Measurements from ENCODE around the gene AGTR2. TPM values are rescaled to one million over a fixed set of nuclear protein-coding genes. Genes with fewer than 3 reads are reported as not detected.
"Not testable (repeated sequence)": the region's sequence is repeated elsewhere in the genome, so short reads cannot be mapped to it uniquely, and the experiment has no call there.

The AGTR2 gene, protein sequence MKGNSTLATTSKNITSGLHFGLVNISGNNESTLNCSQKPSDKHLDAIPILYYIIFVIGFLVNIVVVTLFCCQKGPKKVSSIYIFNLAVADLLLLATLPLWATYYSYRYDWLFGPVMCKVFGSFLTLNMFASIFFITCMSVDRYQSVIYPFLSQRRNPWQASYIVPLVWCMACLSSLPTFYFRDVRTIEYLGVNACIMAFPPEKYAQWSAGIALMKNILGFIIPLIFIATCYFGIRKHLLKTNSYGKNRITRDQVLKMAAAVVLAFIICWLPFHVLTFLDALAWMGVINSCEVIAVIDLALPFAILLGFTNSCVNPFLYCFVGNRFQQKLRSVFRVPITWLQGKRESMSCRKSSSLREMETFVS
- not detected in 2 replicates for total RNA-seq
- long read RNA-seq = 0 reads

DNA sequence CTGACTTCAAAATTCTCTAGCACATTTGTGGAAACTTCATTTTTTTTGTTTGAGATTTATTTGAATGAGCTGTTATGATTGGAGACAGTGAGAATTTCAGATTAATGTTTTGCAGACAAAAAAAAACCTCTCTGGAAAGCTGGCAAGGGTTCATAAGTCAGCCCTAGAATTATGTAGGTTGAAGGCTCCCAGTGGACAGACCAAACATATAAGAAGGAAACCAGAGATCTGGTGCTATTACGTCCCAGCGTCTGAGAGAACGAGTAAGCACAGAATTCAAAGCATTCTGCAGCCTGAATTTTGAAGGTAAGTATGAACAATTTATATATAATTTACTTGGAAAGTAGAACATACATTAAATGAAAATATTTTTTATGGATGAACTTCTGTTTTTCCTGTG lies at the start of gene AGTR2:
Gene AGTR2, plus strand, starts transcription at position 234 of the 400 bp plus-strand sequence. CDS start 1,537 bp downstream, outside the sequence.
- Mint-ChIP-seq H3K4me3 (no peak within 1 kb of the TSS), H3K36me3 (ENCODE audit: low read depth) (no peaks in the 10 kb centered on the region), H3K27ac (ENCODE audit: unreplicated experiment) (no peak within 1 kb of the TSS), H3K9me3 (no peaks in the 10 kb centered on the region), H3K4me1 (peaks cover 4% of the 10 kb centered on the region), H3K27me3 (ENCODE audit: low read depth) (no peaks in the 10 kb centered on the region)
- DNase-seq (ENCODE audit: low read depth, low spot score) = no peak
- TF ChIP-seq, protein P1, sequence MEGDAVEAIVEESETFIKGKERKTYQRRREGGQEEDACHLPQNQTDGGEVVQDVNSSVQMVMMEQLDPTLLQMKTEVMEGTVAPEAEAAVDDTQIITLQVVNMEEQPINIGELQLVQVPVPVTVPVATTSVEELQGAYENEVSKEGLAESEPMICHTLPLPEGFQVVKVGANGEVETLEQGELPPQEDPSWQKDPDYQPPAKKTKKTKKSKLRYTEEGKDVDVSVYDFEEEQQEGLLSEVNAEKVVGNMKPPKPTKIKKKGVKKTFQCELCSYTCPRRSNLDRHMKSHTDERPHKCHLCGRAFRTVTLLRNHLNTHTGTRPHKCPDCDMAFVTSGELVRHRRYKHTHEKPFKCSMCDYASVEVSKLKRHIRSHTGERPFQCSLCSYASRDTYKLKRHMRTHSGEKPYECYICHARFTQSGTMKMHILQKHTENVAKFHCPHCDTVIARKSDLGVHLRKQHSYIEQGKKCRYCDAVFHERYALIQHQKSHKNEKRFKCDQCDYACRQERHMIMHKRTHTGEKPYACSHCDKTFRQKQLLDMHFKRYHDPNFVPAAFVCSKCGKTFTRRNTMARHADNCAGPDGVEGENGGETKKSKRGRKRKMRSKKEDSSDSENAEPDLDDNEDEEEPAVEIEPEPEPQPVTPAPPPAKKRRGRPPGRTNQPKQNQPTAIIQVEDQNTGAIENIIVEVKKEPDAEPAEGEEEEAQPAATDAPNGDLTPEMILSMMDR (conservative IDR thresholded peaks at IDR 0.05) = no peak

DNA sequence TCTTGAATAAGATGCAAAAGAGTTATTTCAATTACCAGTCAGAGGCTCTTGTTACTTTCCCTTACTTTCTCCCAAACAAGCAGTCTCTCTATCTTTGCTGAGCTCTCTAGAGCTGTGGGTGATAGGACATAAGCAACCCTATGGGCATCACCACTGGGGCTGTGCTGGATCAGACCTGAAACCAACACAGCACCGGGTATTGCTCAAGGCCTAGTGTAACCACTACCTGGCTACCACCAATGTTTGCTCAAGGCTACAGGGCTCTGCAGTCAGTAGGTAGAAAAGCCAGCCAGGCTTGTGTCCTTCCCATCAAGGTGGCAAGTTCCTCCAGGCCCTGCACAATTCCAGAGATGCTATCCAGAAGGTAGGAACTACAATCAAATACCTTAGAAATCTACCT lies 35.3 kb upstream of the AGTR2 start:
- no peak for DNase-seq (ENCODE audit: low read depth, low spot score)
- Mint-ChIP-seq H3K9me3 (no peaks in the 10 kb centered on the region), H3K36me3 (ENCODE audit: low read depth) (no peaks in the 10 kb centered on the region), H3K27me3 (ENCODE audit: low read depth) (no peaks in the 10 kb centered on the region), H3K4me3 (no peak overlapping the region), H3K27ac (ENCODE audit: unreplicated experiment) (no peak overlapping the region), H3K4me1 (no peaks in the 10 kb centered on the region)
- TF ChIP-seq, protein P1 (conservative IDR thresholded peaks at IDR 0.05) = no peak

DNA sequence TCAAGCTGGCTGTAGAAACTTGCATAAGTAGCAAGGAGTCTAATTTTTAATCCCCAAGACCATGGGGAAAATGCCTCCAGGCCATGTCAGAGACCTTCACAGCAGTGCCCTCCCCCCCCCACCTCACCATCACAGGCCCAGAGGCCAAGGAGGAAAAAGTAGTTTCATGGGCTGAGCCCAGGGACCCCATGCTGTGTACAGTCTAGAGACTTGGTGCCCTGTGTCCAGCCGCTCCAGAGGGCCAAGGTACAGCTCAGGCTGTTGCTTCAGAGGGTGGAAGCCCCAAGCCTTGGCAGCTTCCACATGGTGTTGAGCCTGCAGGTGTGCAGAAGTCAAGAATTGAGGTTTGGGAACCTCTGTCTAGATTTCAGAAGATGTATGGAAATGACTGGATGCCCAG lies 29.3 kb upstream of the AGTR2 start:
- H3K9me3 Mint-ChIP-seq; H3K4me3 Mint-ChIP-seq; H3K27me3 Mint-ChIP-seq (ENCODE audit: low read depth); DNase-seq (ENCODE audit: low read depth, low spot score); H3K4me1 Mint-ChIP-seq; H3K27ac Mint-ChIP-seq (ENCODE audit: unreplicated experiment); H3K36me3 Mint-ChIP-seq (ENCODE audit: low read depth): not testable (repeated sequence)

DNA sequence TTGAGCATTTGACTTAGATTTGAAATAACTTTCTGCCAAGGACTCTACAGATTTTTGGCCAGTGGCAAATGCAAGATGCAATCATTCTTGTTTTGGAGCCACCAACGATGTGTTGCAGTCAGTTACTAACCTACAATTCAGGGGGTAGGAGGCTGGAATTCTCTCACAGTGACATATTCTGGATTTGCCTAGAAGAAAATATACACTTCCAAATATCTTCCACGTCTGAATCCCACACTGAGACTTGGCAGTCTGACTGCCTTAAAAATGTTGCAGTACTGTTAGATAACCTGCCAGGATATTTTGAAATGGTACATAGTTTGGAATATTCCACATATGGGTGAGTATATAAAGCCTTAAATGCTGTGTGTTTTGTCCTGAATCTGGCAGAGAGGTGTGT lies 27.6 kb upstream of the AGTR2 start:
- Mint-ChIP-seq H3K36me3 (ENCODE audit: low read depth) (no peaks in the 10 kb centered on the region), H3K9me3 (no peaks in the 10 kb centered on the region), H3K27ac (ENCODE audit: unreplicated experiment) (no peak overlapping the region), H3K4me1 (no peaks in the 10 kb centered on the region), H3K27me3 (ENCODE audit: low read depth) (no peaks in the 10 kb centered on the region), H3K4me3 (no peak overlapping the region)
- TF ChIP-seq, protein P1 (conservative IDR thresholded peaks at IDR 0.05) = no peak
- no peak for DNase-seq (ENCODE audit: low read depth, low spot score)

DNA sequence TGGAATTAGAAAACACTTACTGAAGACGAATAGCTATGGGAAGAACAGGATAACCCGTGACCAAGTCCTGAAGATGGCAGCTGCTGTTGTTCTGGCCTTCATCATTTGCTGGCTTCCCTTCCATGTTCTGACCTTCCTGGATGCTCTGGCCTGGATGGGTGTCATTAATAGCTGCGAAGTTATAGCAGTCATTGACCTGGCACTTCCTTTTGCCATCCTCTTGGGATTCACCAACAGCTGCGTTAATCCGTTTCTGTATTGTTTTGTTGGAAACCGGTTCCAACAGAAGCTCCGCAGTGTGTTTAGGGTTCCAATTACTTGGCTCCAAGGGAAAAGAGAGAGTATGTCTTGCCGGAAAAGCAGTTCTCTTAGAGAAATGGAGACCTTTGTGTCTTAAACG lies 2.4 kb downstream of the AGTR2 start:
- H3K27me3 Mint-ChIP-seq (ENCODE audit: low read depth) = no peaks in the 10 kb centered on the region
- H3K27ac Mint-ChIP-seq (ENCODE audit: unreplicated experiment) = no peak overlapping the region
- no peaks in the 10 kb centered on the region for H3K9me3 Mint-ChIP-seq
- H3K36me3 Mint-ChIP-seq (ENCODE audit: low read depth) = no peaks in the 10 kb centered on the region
- no peak for DNase-seq (ENCODE audit: low read depth, low spot score)
- TF ChIP-seq, protein P1 (conservative IDR thresholded peaks at IDR 0.05) = no peak
- no peak overlapping the region for H3K4me3 Mint-ChIP-seq
- H3K4me1 Mint-ChIP-seq = peaks cover 4% of the 10 kb centered on the region

DNA sequence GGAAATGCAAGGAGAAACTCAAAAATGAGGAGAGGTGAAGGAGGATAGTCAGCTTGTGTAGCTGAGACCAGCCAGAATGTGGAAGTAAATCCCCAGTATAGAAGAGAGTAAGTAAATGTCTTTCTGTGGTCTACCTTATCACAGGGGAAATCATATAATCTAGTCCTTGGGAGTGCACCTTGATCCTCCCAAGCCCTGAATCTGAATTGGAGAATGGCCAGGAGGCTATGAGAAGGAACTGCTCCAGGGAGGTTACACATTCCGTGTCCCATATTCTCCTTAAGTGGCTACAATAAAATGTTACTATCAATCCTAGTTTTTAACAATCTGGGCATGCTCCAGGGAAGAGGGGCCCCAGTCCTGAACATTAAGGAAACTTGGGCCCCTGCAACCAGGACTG lies 10.8 kb downstream of the AGTR2 start:
- H3K9me3 Mint-ChIP-seq = no peaks in the 10 kb centered on the region
- DNase-seq (ENCODE audit: low read depth, low spot score) = no peak
- H3K4me1 Mint-ChIP-seq = no peaks in the 10 kb centered on the region
- no peaks in the 10 kb centered on the region for H3K36me3 Mint-ChIP-seq (ENCODE audit: low read depth)
- H3K27ac Mint-ChIP-seq (ENCODE audit: unreplicated experiment) = no peak overlapping the region
- H3K4me3 Mint-ChIP-seq = no peak overlapping the region
- TF ChIP-seq, protein P1 (conservative IDR thresholded peaks at IDR 0.05) = no peak
- H3K27me3 Mint-ChIP-seq (ENCODE audit: low read depth) = no peaks in the 10 kb centered on the region
